GM21423 (cell line): ENCODE measurements around the gene CARD9.

Experiments used
- ATAC-seq: cut with Tn5 transposase; IDR thresholded peaks from one replicate; pipeline ENCODE4 v1.9.1; 2021; ENCODE audit warnings: mild to moderate bottlenecking, moderate library complexity; ENCODE audit not compliant: unreplicated experiment

Gene CARD9

DNA sequence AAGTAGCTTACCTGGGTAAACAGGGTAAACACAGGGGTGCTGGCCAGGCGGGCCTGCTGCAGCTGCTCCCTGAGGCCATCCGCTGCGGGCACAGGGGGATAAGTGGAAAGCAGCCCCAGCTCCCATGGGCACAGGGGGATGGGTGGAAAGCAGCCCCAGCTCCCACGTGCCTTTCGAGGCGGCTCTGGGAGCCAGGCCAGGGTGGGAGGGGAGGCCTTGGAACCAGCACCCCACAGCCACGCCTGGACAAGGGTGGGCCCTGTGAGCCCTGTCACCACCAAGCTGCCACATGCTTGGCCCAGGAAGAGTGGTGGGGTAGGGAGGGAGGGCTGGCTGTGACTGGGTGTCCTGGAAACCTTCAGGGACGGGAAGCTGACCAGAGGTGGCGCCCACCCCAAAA, 7.8 kb upstream of the CARD9 start:
- ATAC-seq = no peak

DNA sequence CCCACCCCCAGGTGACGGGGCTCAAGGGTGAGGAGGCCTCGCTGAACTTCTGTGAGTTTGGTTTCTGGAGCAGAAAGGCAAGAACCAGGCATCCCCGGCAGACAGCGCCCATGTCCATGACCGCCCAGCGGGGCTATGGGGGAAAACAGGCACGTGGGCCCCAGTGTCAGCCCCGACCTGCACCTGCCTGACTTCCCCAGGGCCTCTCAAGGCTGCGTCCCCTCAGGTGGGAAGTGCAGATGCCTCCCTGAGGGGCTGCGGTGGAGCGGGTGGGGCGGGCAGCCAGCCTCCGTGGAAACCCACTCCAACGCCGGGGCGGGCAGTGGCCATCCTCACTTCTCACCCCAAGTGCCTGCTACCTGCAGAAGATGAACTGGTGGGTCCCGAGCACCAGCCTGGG, 6.9 kb upstream of the CARD9 start:
- no peak for ATAC-seq

DNA sequence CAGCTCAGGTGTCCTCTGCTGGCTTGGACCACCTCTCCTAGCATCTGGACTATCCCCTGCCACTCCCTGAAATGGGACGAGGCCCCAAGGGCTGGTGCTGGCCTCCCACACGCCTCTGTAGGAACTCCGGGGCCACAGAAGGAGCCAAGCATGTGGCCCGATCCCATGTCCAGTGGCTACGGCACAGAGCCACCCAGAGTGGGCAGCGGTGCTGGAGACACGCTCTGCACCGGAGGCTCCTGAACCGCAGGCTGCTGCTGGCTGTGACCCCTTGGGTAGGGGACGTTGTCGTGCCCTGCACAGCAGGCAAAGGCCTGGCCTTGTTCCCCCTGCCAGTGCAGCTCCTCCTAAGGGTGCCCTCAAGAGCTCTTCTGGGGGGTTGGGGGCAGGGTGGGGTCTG, 6.4 kb upstream of the CARD9 start:
- ATAC-seq = no peak

DNA sequence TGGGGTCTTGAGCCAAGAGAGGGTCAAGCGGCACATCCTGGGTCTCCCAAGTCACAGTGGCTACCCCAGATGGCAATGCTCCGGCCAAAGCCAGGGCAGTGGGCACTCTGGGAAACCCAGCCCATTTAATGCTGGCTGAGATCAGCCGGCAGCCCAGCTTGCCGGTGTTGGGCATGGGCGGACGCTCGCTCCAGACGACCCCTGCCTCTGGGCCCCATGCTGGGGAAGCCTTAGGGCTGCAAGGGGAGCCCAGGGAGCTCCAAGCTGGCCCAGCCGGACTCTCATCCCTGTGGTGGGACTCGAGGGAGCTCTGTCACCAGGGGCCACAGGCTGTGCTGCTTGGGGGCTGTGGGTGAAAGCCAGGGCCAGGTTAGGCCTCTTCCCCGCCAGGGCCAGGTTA, 5.9 kb upstream of the CARD9 start:
- no peak for ATAC-seq

DNA sequence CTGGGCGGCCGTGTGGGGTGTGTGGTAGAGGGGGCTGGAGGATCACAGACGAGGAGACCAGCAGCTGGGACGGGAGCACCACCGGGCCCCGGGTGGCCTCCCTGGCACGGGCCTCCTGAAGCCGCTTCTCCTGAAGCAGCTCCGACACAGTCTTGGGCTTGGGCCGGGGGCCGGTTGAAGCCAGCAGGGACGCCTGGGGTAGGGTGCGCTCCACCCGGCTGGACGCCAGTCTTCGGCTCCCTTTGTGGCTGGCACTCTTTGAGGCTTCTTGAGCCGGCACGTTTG, 5.5 kb upstream of the CARD9 start:
- ATAC-seq = no peak

DNA sequence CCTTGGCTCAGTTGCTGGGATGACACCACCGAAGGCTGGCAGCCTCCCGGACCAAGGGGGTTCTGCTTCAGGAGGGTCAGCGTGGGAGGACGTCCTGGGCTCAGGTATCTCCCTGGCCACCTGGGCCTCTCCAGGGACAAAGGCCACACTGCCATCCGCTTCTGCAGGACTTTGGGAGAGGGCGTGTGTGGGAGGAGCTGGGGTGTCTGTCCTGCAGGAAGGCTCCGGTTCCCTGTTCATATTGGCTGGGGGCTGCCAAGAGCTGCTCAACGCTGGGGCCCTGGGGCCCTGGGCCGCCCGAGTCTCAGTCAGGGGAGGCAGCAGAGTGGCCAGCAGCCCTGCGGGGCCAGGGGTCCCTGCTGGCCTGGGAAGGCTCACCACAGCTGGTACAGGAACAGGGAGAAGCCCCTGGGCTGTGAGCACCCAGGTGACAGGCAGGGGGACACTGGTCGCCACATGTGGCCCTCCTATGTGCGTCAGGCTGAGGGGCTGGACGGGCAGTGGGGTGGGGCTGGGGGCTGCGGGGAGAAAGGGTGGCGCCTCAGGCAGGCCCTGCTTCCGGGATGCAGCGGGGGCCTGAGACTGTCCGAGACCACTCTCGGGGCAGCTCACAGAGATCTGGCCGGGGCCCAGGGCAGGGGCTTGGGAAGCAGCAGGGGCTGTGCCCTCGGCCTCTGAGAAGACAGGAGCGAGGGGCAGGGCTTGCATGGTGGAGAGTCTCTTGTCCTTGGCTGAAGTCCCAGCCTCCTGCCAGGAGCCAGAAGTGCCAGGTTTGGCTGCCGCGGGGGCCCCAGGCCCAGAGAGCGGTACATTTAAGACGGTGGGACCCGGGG, 4.9 kb upstream of the CARD9 start:
- ATAC-seq = no peak

DNA sequence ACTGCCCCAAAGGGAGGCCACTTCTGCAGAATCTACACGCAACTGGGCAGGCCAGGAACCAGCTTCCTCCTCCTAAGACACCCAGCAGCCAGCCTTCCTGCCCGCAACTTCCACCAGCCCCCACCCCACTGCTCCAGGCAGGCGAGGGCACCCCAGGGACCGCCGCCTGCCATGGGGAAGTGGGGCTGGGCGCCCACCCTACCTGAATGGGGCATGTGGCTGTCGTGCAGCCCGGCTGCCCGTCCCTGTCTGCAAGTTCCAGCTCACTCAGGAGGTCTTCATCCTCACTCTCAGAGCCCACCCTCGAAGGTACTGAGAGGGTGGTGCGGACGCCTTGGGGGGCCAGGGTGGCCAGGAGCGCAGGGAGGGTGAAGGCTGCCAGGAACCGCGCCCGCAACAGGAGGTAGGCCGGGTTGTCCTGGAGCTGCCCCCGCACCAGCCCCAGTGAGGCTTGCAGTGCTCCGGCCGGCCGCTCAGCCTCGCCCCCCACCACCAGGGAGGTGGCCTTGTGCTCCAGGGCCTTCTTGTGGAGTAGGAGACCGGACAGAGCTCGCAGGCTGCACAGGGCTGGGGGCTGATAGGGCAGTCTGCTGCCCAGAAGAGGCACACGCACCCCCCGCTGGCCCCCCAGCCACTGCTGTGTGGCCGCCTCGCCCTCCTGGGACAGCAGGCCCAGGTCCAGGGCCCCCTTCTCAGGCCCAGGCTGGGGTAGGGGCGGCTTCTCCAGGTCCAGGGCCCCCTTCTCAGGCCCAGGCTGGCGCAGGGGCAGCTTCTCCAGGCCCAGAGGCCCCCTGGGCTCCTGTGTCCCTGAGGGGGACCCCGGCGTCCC, 4.1 kb upstream of the CARD9 start:
- ATAC-seq = no peak

DNA sequence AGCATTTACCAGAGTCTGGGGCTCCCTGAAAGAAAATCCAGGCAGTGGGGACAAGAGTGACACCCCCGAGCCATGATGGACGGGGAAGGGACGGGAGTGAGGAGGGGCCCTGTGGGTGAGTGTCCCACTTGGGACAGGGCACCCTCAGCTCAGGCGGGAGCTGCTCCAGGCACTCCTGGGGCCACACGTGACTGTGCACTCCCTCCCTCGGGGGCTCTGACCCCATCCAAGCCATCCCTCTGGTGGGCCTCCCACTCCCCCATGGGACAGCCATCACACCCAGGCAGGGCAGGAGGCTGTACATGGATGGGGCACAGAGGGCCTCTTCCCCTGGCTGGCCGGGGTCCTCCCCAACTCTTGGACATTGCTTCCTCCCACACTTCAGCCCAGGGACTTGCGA, 3.0 kb upstream of the CARD9 start:
- no peak for ATAC-seq

DNA sequence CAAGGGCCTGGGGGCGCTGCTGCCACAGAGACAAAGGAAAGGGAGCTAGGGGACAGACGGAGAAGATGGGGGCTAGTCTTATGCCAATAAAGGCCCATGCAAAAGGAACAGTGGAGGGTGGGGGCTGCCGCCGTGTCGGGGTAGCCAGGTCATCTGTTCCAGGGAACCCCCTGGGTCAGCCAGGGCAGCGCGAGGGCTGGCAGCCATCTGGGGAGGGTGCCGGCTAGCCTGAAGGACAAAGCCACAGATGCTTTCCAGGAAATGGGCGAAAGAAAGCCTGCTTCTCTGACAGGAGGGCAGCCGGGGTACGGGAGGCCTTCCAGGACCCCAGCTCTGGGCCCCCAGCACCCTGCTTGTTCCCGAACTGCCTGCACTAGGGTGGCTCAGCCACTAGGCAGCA, 1.6 kb upstream of the CARD9 start:
- ATAC-seq = no peak

DNA sequence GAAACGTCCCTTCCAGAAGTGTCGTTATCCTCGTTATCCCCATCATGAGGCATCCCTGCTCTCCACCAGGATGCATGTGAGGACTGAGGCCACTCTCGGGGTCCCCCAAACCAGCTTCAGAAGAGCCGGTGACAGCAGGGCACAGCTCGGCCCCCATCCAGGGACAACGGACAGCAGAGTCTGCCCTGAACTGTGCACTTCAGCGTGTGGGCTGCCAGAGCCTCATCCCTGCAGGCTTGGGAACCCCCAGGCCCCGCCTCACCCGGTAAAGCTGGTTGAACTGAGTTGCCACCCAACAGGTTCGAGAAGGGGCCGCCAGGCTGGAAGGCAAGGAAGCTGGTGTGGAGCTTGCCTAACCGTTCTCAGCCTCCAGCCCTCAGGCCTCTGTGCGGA, 710 bp upstream of the CARD9 start:
- no peak for ATAC-seq

DNA sequence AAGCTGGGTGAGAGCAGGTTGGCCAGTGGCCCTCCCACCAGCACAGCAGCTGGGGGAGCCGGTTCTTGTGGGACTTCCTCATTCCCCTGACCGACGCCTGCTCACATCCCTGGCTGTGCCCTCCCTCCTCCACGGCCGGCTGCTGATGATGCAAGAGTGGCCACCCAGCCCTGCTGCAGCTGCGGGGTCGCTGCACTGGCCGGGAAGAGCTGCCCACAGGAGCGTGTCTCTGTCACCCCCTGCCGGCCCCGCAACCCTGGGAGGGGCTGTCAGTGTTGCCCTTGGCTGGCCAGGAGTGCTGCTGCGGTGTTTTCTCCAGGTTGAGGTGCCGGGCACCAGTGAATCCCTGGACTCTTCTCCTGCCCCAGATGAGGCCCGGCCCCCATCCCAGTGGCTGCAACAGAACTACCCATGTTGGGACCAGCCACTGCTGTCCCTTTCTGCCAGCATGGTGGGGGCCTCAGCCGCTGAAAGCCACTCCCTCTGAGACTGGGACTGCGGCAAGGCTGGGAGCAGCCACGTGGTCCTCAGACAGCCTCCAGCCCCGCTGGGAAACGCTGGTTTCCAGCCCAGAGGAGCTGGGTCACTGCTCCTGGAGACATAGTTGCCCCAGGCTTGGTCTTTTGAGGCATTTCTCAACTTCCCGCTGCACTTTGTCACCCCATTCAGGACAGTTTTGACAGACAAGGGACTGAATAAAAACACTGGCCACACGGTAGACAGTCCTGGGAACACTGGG, 739 bp downstream of the CARD9 start:
- ATAC-seq = no peak

DNA sequence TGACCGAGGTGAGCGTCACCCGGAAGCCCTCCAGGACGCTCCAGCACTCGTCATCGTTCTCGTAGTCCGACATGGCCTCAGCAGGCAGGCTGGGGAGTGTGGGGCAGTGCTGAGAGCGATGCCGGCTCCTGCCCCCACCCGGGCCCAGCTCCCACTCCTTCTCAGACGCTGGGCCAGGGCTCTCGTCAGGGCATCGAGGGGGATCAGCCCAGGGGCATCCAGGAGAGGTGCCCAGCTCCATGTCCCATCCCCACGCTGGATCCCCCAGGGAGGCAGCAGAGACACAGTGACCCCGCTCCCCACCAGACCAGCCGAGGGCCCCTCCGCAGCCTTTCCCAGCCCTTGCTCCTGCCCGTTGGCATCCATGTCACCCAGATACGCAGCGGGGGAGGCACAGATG, 1.5 kb downstream of the CARD9 start:
- no peak for ATAC-seq

DNA sequence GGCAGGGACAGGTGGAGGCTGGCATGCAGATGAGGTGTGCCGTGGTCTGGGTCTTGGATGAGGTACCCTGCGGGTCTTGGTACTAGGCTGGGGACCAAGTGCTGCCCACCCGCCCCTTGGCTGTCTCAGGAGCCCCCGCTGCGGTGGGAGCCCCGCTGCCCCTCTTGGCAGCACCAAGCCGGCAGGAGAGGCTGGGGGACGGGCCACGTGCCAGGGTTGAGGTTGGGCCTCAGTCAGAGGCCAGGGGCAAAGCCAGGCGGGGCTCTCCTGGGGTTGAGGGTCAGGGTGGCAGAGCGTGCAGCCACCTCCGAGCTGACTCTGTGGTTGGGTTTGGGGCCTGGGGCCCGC, 2.0 kb downstream of the CARD9 start:
- ATAC-seq = no peak

DNA sequence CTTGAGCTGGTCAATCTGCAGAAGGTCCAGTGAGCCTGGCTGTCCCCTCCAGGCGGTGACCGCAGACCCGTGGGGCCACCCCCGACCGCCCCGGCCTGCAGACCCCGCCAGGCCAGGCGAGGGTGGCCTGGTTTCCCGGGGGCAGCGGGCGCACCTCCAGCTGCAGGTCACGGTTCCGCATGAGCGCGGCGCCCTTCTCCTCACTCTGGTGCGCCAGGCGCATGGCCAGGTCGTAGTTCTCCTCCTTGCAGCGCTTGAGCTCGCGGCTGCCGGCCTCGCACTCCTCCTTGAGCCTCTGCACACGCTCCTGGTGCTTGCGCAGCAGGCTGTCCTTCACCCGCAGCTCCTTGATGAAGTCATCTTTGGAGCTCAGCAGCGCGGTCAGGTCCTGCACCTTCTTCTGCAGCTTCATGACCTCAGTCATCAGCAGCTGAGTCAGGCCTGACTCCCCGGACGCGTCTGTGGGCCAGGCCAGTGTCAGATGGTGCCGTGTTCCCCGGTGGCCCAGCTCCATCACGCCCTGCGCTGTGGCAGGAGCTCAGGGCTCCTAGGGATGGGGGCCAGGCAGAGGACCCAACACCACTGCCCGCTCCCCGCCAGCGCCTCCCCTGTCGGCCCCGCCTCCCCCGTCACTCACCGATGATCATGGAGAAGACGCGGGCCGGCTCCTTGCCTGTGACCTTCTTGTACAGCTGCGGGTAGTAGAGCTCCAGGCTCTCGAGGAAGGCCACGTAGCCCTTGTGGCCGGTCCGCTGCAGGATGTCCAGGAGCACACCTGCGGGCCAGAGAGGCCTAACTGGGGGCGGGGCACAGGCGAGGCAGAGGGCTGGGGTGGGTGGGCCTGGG, 2.6 kb downstream of the CARD9 start:
- no peak for ATAC-seq

DNA sequence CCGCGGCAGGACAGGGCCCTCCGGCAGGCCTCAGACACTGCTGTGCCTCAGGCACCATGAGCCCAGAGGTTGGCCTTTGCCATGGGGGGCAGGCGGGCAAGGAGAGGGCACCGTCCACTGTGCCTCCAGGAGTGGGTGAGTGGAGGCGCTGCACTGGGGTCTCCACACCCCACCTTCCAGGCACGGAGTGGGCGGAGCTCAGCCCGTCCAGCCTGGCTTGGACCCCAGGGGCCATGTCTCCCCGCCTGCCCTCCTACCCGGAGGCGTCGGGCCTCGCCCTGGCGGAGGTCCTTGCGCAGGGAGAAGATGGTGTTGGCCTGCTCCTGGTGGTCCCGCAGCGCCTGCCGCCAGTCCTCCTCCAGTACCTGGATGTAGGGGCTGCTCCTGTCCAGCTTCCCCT, 3.4 kb downstream of the CARD9 start:
- ATAC-seq = no peak

DNA sequence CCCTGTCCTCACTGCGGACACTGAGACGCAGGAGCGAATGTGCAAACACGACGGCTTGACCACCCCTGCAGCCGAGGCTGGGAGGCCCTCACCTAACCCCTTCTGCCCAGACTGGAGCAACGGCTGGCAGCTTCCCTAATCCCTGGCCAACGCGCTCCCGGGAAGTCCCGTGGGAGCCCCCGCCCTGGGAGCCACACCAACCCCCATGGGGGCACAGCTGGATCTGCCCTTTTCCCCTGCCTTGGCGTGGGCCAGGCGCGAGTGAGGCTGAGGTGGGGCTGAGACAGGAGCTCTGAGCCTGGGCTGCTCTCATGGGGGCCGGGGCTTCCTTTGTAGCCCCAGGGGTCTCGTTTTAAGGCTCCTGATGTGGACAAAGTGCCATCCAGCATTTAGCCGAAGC, 5.3 kb downstream of the CARD9 start:
- no peak for ATAC-seq

DNA sequence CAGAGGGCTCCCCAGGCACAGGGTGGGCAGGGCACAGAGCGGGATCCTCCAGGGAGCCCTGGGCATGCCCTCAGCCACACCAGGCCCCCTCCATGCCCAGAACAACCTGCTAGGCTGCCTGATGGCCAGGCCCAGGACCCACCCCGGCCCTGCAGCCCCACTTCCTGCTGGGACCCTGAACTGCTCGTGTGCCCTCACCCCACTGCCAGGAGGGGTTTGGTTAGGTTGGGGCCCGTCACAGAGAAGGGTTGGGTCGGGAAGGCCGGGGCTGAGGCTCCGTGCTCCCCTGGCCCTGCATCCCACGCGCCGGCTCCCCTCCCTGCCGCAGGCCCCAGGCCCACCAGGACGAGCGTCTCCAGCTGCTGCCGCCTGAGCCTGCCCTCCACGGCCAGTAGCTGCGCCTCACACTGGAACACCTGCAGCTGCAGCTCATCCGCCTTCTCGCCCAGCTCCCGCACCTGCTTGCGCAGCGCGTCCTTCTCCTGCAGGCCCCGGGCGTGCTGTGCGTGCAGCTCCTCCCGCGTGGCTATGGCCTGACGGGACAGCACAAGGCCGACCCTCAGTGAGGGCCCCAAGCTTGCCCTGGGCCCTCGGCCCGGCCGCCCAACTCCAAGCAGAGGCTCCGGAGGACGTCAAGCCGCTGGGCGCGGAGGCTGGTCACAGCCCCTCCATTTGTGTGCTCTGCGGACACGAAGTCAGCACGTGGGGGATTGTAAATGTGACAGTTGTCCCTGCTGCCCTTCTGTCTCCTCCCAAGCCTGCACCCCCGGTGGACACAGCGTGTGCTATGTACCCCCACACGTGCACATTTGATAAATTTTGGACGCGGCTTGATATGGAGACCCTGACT, 5.9 kb downstream of the CARD9 start:
- no peak for ATAC-seq

DNA sequence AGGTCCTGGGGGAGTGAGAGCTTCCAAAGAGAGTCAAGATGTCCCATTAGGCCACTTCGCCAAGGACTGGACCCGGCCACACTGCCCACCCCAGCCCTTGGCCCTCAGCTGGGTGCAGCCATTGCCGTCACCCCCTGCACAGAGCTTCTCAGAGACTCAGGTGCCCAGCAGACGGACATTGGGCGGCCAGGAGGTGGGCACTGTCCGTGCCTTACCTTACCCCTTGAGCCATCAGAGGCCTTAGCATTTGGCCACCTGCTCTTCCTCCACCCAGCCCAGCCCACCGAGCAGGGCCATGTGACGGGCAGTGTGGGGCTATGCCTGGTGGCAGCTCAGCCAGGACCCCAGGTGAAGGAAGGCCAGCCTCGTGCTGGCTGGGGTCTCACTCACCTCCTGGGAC, 6.6 kb downstream of the CARD9 start:
- ATAC-seq = no peak

DNA sequence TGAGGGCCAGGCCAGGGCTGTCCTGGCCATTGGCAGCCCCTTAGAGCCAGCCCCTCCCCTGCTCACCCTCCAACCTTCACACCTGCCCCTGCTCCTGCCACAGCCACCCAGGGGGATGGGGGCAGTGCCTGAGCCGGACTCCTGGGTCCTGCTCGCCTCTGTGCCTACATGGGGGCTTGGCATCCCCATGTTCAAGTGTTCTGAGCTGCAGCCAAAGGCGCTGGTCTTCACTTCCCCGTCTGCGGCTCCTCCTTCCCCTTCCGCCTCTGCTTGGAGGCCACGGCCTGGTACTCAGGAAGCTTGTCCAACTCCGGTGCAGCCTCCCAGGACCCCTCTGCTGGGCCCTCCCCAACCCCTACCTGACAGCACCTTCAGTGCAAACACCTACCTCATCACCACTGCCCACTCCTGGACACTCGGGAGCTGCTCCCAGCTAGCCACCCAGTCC, 7.7 kb downstream of the CARD9 start:
- no peak for ATAC-seq
